Measurements from ENCODE around the gene SNAPC5. TPM values are rescaled to one million over a fixed set of nuclear protein-coding genes. Genes with fewer than 3 reads are reported as not detected.

Gene SNAPC5
- total and polyA plus RNA-seq, 10 of the 15 experiments (the other 5 are each of a cell fraction or from before 2014, with no cell fraction given) = 14.4 to 53.5 (median 36.9) TPM

GRCh38 chr15:66497502-66498455, at the start of gene SNAPC5 (continued):
- TF ChIP-seq BCLAF1 (IDR thresholded peaks at IDR 0.05) = no peak
- 0 out of 2 replicates have a peak, but pooled peaks have one; percentile 76 for TF ChIP-seq HDGF (IDR thresholded peaks at IDR 0.05)
- no peak; the same call in 1 of the 2 replicates for TF ChIP-seq TBL1XR1 (IDR thresholded peaks at IDR 0.05; ENCODE audit: low read depth, low read length)
- peak; percentile 64; the same call in 1 of the 2 replicates for TF ChIP-seq ZNF687 (IDR thresholded peaks at IDR 0.05)
- peak; percentile 80; the same call in 1 of the 2 replicates for TF ChIP-seq ZNF207 (IDR thresholded peaks at IDR 0.05; ENCODE audit: borderline replicate concordance)
- peak; percentile 93 for TF ChIP-seq MAX (IDR thresholded peaks at IDR 0.05; ENCODE audit: low read depth, low read length)
- TF ChIP-seq FOXK2 (IDR thresholded peaks at IDR 0.05) = peak; percentile 84
- TF ChIP-seq KLF5 (IDR thresholded peaks at IDR 0.05; ENCODE audit: partially characterized antibody) = peak; percentile 35
- TF ChIP-seq MEF2A (IDR thresholded peaks at IDR 0.05; ENCODE audit: insufficient read depth, low read depth, low read length) = peak; percentile 58
- no peak for TF ChIP-seq JUND (IDR thresholded peaks at IDR 0.05; ENCODE audit: low read depth, low read length)
- 0 out of 2 replicates have a peak, but pooled peaks have one; percentile 63 for TF ChIP-seq RB1 (IDR thresholded peaks at IDR 0.05; ENCODE audit: borderline replicate concordance)
- peak; percentile 25; the same call in 1 of the 2 replicates for TF ChIP-seq NFIC (IDR thresholded peaks at IDR 0.05; ENCODE audit: low read depth, low read length)
- no peak for TF ChIP-seq YBX1 (IDR thresholded peaks at IDR 0.05)
- TF ChIP-seq NFYB (IDR thresholded peaks at IDR 0.05; ENCODE audit: insufficient read depth, low read depth, low read length) = 0 out of 2 replicates have a peak, but pooled peaks have one; percentile 17
- TF ChIP-seq SIX5 (IDR thresholded peaks at IDR 0.05; ENCODE audit: low read depth, low read length, severe bottlenecking) = peak; percentile 6
- TF ChIP-seq IKZF1 (conservative IDR thresholded peaks at IDR 0.05) = peak; percentile 66
- TF ChIP-seq E4F1 (IDR thresholded peaks at IDR 0.05; ENCODE audit: borderline replicate concordance, partially characterized antibody) = no peak

All from GM12878 (cell line).